Mammary epithelial cell (primary cell): ENCODE measurements around the gene CLNK.

Experiments used
- EZH2 ChIP-seq: IDR thresholded peaks from 2 replicates; pipeline ENCODE4 v1.6.1; 2012; ENCODE audit warnings: low read length, inconsistent platforms, borderline replicate concordance
- TF ChIP-seq, protein P1 (sequence below), 2 donors: IDR thresholded peaks in 1 of 2; conservative IDR thresholded peaks in 1 of 2; 2 replicates each; pipeline ENCODE4 v1.5.1; 2011 to 2012; ENCODE audit warnings: inconsistent platforms in 2 of 2, low read length in 2 of 2, mild to moderate bottlenecking in 2 of 2, control low read depth in 1 of 2, low read depth in 1 of 2; ENCODE audit not compliant: insufficient read depth in 1 of 2; ENCODE audit errors: extremely low read depth in 1 of 2

DNA sequence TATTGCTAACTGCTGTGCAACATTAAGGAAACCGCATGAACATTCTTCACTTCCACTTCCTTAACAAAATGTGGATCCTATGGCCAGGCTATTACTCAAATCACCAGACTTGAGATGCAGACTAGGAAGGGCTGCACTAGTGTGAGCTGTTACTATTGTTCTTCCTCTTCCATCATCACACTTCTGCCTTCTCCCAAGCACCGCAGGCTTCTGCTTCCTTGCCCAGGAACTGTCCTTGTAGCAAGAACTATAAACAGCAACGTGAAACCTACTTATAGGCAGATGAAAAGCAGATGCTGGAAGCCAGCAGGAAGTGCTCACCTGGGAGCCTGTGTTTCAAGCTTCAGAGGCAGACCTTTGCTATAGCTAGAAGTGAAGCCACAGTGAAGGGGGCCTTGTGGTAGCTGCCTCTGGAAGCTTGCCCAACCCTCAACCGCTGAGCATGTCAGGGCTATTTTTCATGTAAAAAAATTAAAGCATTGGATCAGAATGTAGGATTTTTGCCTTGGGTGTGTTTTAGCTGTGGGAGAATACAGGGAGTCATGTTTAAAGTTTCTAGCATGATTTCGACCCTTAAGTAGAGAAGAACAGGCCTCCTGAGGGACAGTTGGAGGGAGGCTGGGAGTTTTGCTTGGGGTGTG lies 43.9 kb downstream of the CLNK start:
- TF ChIP-seq, protein P1, sequence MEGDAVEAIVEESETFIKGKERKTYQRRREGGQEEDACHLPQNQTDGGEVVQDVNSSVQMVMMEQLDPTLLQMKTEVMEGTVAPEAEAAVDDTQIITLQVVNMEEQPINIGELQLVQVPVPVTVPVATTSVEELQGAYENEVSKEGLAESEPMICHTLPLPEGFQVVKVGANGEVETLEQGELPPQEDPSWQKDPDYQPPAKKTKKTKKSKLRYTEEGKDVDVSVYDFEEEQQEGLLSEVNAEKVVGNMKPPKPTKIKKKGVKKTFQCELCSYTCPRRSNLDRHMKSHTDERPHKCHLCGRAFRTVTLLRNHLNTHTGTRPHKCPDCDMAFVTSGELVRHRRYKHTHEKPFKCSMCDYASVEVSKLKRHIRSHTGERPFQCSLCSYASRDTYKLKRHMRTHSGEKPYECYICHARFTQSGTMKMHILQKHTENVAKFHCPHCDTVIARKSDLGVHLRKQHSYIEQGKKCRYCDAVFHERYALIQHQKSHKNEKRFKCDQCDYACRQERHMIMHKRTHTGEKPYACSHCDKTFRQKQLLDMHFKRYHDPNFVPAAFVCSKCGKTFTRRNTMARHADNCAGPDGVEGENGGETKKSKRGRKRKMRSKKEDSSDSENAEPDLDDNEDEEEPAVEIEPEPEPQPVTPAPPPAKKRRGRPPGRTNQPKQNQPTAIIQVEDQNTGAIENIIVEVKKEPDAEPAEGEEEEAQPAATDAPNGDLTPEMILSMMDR (conservative IDR thresholded peaks at IDR 0.05 in 1 of 2, IDR thresholded peaks at IDR 0.05 in 1 of 2; ENCODE audit: extremely low read depth in 1 of 2, insufficient read depth in 1 of 2, low read depth in 1 of 2, low read length in 2 of 2): no peak
- TF ChIP-seq EZH2: no peak
